Measurements from ENCODE around the gene HHATL. TPM values are rescaled to one million over a fixed set of nuclear protein-coding genes. Genes with fewer than 3 reads are reported as not detected.

HHATL gene
- total RNA-seq, 2 donors from 2014 or later: 0.28 TPM; not detected in 1

DNA sequence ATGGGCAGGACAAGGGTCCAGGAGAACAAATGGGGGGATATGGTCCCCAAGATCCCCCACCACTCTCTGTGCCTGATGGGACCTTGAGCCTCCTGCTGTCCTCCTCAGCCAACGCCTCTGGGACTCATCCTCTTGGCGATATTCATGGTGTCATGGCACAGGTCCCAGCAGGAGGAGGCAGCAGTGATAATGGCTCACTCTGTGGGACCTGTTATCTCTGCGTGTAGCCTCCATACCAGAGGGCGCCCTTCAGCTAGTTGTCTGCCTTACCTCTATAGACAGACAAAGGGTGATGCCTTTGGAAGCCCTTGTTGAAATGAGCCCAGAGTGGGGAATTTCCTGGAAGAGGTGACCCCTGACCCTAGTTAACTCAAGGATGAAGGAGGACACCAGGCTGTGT, 41.7 kb downstream of the HHATL start:
- DNase-seq (no peak), ATAC-seq (no peak)

DNA sequence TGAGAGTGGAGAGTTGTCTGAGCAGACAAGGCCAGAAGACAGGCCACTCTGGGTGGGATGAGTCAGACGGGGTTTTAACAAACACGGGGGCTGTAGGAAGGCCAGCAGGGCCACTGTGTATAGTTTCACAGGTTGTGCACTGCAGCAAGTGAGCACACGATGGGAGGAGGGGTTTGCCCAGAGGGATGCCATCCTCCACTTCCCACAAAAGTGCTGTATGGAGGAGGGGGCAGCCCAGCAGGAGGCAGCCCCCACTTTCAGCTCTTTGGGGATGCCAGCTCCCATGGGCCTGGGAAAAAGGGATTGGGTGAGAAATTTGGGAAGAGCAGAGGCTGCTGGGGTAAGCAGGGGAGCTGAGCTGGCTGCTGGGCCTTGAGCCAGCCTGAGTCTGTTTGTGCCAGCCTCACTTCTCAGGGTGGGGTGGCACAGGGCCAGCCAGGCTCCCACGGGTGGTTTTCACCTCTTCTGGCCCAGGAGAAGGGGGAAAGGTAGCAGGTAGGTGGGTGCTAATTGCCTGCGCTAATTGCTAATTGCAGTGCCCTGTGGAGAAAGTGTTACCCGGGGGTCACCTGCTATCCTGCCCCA, 42.4 kb downstream of the HHATL start:
- ATAC-seq (no peak), DNase-seq (no peak)
- intact Hi-C loops (cut with DNase I, micrococcal nuclease): no loop called here

More for the DNA sequence above, 41.7 kb downstream of the HHATL start:
- intact Hi-C loops (cut with DNase I, micrococcal nuclease): no loop called here

DNA sequence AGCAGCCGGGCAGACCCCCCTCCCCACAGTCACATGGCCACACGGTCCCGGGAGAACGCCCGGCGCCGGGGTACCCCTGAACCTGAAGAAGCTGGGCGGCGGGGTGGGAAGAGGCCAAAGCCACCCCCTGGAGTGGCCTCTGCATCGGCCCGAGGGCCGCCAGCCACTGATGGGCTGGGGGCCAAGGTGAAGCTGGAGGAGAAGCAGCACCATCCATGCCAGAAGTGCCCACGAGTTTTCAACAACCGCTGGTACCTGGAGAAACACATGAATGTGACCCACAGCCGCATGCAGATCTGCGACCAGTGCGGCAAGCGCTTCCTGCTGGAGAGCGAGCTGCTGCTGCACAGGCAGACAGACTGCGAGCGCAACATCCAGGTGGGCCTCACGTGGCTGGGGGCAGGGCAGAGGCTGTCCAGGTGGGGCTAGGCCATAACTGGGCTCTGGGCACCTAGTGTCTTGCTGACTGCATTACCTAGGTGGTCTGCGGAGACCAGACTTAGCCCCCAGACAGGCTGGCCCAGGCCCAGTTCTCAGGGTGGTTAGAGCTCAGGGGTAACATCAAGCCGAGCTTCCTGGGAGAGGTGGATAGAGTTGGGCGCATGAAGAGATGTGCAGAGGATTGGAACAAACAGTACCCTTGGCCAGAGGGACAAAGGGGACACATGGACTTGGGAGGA, 43.0 kb downstream of the HHATL start:
- intact Hi-C loops (cut with DNase I, micrococcal nuclease): no loop called here
- no peak for ATAC-seq
- DNase-seq: no peak

DNA sequence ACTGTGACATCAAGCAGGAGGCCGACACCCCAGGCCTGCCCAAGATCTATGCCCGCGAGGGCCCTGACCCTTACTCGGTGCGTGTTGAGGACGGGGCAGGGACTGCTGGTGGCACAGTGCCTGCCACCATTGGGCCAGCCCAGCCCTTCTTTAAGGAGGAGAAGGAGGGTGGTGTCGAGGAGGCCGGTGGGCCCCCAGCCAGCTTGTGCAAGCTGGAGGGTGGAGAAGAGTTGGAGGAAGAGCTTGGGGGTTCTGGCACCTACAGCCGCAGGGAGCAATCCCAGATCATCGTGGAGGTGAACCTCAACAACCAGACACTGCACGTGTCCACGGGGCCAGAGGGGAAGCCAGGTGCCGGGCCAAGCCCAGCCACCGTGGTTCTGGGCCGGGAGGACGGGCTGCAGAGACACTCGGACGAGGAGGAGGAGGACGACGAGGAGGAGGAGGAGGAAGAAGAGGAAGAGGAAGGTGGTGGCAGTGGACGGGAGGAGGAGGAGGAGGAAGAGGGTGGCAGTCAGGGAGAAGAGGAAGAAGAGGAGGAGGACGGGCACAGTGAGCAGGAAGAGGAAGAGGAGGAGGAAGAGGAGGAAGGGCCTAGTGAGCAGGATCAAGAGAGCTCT, 43.7 kb downstream of the HHATL start:
- ATAC-seq: no peak
- intact Hi-C loops (cut with DNase I, micrococcal nuclease): no loop called here
- DNase-seq: no peak

DNA sequence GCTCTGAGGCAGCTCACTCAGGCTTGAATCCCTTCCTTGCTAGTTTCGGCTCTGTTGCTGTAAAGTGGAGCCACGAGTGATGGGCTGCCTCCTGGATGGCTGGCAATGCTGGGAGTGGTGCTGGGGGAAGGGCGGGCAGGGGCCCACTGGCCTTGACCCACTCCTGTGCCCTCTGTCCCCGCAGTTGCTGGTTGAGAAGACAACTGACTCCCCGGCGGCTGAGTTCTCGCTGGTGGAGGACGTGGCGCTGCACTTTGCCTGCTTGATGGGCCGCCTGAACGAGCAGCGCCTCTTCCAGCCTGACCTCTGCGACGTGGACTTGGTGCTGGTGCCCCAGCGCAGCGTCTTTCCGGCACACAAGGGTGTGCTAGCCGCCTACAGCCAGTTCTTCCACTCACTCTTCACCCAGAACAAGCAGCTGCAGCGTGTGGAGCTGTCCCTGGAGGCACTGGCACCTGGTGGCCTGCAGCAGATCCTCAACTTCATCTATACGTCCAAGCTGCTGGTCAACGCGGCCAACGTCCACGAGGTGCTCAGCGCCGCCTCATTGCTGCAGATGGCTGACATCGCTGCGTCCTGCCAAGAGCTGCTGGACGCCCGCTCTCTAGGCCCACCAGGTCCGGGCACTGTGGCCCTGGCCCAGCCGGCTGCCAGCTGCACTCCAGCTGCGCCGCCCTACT, 44.4 kb downstream of the HHATL start:
- DNase-seq: no peak
- no peak for ATAC-seq
- intact Hi-C loops (cut with DNase I, micrococcal nuclease): no loop called here

DNA sequence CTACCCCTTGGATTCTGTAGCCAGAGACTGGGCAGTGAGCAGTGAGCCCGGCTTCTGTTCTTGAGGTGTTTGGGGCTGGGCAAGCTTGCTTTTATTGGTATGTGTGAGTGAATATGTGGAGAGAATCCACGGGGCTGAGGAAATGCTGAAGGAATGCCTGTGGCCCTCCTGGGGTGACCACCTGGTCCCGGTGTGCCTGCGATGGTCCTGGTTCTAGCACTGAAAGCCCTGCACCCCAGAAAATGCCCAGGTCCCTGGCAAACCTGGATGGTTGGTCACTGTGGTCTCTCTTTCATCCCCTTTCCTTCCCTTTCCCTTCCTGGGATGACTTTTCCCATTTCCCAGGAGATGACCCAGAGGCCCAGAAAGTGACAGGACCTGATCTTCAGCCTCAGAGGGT, 44.9 kb downstream of the HHATL start:
- DNase-seq (no peak), ATAC-seq (no peak)
- intact Hi-C loops (cut with DNase I, micrococcal nuclease): no loop called here

DNA sequence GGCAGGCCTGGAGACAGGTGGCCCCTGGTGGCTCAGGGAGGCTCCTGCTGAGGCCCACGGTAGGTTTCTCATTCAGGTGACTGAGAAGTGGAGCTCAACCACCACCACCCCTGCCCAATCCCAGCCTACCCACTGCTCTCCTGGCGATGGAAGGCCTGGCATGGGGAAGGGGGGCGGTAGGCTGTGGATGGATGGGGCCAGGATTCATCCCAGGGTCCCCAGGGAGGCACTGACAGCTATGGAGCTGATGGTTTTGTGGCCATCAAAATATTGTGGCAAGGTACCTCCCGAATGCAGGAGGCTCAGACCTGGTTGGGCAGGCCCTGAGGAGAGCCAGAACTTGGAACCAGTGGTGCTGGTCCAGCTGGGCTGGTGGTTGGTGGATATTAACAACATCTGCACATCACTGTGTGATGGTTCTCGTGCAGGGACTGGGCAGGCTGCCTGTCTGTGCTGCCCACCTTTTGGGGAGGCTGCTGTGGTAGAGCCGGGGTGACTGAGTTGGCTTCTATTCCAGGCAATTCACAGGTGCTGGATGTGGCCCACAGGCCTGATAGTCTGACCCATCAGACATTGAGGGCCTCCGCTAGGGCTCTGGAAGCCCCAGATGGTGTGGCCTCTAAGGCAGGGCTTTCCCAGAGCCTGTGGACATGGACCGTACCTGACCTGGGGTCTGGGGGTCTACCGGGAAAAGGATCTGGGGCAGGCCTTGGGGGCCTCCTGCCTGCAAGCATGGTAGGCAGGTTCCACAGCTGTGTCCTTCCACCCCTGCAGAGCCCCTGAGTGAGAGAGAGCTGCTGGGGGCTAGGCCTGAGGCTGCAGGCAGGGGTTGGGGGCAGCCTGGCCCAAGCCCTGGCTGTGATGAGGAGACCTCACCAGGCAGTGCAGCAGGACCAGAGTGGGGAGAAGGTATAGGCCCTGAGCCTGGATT, 45.7 kb downstream of the HHATL start:
- intact Hi-C loops (cut with DNase I, micrococcal nuclease): no loop called here
- no peak for DNase-seq

DNA sequence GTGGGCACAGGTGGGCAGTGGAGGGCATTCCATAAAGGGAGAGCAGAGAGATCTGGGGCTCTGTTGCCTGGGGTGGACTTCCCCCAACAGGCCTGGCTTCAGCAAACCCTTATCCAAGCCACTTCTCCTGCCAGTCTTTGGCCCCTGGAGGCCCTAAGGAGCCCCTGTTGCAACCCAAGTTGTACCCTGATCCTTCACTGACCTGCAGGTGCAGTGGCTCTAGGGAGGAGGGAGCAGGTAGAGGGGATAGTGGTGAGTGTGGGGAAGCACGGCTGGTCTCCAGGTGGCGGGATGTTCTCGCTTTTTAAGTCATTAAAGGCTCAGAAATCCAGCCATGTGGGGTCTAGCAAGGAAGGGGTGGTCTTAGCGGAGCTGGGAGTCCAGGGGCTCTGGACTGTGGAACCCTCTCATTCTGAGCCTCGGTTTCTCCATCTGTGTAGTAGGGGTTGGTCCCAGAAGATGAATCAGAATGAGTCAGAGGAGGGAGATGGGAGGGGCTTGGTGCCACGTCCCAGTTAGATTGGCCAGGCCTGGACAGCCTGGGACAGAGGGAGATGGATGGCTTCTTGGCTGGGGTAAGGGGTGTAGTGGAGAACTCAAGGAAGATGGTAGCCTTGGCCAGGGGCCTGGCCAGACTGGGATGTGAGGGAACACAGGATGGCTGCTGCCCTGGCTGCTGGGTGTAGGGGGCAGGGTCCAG, 46.5 kb downstream of the HHATL start:
- no peak for ATAC-seq
- DNase-seq: no peak
- intact Hi-C loops (cut with DNase I, micrococcal nuclease): no loop called here

More for the DNA sequence above, 45.7 kb downstream of the HHATL start:
- no peak for ATAC-seq

DNA sequence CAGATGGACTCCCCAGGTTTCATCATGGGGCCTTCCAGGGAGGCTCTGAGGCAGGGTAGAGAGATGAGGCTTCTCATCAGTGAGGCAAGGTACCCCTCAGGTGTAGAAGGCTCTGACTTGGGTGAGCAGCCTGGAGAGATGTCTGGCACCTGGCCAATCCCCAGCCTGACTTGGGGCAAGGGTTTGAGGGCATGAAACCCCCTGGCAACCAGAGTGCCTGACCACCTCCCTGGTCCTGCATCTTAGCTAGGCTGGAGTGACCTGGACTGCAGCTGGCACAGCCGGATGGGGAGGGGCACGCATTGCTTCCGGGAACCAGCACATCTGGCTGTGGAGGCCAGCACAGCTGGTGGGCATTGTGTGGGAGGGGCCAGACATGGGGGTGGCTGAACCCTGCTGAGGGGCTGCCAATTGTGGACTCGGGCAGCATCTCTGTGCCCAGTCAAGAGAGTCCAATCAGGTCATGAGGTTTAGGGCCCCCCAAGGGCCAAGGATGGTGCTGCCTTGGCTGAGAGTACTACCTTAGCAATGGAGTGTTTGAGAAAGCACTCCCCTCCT, 47.2 kb downstream of the HHATL start:
- intact Hi-C loops (cut with DNase I, micrococcal nuclease): no loop called here
- DNase-seq: no peak
- no peak for ATAC-seq

DNA sequence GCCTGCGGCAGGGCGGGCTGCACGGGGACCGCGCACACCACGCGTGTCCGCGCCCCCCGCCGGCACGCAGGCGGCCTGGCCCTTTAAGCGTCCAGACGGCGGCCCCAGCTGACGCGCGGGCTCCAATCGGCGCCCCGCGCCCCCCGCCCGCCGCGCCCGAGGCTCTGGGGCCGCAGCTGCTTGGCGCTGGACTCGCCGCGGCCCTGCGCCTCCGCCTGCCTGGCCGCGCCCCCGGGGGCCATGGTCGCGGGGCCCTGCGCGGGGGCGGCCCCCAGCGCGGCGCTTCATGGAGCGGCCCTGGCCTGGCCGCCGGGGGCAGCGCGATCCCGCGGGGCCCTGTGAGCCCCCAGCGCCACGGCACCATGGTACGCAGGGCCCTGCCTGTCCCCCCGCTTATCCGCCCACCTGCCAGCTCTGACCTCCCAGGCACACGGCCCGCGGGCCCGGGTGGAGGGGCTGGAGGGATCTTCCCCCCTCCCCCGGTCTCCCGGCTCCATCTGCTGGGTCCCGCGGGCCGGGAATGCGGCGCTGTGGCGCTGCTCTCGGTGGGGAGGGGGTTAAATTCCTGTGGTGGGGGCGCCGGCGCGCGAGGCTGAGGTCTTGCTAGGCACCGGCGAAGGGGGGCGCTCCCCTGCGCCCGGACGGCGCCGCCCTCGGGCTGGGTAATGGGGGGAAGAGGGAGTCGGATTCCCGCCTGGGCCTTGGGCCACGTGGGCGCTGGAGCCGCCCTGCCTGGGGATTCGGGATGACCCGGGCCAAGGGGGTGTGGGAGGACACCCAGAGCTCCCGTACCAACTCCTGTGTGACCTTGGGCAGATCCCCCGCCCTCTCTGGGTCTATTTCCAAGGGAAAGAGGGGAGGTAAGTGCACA, 48.0 kb downstream of the HHATL start:
- peak; percentile 56 for ATAC-seq
- peak in 1 of 2 donors; percentile 45 for DNase-seq
- intact Hi-C loops (cut with DNase I, micrococcal nuclease): no loop called here

DNA sequence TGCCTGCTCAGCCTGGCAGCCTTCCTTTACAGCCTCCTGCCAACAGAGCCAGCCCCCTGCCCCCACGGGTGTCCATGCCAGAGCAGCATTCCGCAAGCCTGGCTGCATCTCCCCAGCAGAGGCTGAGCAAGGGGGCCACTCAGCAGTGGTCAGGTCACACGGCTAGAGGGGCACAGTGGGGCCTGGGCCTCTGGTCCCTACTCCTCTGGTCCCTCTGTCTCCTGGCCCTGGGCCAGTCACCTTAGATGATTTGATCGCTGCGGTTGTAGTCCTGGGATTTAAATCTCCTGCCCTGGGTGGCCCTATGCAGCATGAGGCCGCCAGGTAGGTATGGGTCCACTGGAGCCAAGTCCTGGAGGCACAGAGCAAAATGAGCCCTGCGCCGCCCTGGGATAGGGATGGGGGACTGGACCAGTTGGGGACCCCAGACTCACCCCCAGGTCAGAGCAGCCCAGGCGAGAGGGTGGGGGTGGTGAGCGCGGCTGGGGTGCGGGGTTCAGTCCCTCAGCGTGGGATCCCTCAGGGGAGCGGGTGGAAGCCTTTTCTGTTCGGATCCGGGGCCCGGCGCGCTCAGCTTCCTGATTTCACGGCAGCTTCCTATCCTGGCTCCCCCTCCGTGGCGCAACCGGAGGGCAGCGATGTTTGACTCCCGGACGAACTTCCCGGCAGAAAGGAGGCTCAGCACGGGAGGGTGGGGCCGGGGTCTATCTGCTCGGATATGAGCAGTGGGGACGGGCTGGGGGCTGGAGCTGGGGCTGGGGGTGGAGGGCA, 48.9 kb downstream of the HHATL start, which contains the start of gene ZBTB47:
ZBTB47 (plus strand) TSS at position 138 of the 771 bp plus-strand sequence. CDS start 4,659 bp downstream, outside the sequence.
- intact Hi-C loops (cut with DNase I, micrococcal nuclease): no loop called here
- DNase-seq (peak in 1 of 2 donors; percentile 61), ATAC-seq (peak; percentile 21)

DNA sequence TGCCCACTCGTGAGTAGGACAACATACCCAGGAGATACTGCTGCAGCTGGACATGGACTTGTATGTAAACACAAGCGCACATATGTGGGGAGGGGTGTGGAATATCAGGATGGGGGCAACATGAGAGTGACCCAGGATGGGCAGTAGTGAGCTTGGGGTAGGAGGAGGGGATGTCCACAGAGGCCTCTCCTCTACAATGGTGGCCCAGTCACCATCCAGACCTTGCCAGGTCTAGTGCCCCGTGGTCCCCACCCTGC, 49.4 kb downstream of the HHATL start:
- peak; percentile 9 for ATAC-seq
- no peak for DNase-seq
- intact Hi-C loops (cut with DNase I, micrococcal nuclease): no loop called here

DNA sequence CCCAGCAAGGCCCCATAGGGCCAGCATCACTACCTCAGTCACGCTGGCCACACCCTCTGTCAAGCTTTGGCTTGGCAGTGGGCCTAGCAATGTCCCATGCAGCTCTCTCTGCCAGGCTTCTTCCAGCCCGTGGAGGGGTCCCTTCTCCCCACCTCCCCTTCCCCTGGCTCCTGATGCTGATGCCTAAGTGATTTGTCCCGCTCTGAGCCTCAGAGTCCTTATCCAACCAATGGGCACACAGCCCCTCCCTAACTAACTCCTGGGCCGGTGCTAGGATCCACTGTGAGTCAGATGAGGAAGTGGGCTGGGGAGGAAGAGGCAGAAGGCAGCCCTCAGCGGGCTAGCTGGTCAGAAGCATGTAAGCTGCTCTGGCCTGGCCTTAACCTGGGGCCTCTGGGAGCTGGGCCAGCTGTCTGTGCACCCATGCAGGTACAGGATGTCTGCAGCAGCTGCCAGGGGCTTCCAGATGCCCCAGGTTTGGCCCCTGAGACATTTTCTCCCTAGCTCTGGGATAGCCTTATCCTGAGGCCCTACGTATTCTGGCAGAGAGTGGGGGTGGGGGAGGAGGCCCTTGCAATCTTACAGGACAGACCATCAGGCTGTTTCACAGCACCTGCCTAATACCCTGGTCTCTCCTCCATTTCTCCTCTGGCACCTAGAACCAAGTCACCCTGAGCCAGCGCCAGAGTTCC, 49.8 kb downstream of the HHATL start:
- DNase-seq (peak; percentile 60 to 75), ATAC-seq (peak; percentile 75)
- intact Hi-C loops (cut with DNase I, micrococcal nuclease): no loop called here

DNA sequence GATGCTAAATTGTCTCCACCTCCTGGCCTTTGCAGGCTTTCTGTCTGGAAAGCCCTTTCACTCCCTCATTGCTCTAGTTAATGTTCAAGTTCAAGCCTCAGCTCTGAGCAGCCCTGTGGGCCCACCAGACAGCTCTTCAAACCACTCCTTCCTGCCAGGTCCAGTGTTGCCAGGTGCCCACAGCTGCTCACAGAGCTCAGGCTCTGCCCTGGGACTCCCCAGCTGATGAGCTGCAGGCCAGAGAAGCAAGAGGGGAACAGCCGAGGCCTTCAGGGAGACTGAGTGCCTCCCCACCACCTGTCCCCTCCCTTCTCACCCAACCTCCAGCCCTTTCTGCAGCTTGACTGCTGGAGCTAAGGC, 50.4 kb downstream of the HHATL start:
- intact Hi-C loops (cut with DNase I, micrococcal nuclease): no loop called here
- DNase-seq (no peak), ATAC-seq (no peak)

DNA sequence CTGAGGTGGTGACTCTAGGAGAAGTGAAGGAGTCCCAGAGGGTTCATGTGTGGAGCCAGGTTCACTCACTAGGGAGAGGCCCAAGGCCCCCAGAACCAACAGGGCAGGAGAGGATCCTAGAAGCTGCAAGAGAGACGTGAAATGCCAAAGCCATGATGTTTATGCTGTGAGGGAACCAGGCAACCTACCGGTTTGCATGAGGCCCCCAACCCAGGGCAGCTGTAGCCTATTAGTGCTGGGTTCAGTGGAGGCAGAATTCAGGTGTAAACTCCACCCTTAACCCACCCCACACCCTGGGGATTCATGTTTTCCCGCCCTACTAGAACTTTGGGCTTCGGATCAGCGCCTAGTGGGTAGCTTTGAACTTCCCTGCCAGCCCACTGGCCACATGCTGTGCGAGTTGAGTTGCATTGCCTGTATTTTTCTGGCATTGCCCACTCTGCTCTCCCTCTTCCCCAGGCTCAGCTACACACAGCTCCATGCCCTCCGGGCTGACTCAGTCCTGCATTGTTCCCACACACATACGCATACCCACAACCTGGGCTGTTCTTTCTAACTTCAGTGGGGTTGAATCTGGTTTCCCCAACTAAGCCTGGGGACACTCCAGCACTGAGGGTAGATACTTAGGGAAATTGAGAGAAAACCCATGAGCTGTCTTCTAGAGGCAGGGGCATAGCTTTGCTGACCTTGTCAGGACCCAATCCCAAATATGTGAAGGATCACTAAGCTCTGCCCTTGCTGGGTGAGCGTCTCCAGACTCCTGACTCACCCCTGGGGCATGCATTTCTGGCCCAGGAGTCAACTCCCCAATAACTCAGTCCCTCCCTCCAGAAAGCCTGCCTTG, 51.1 kb downstream of the HHATL start:
- DNase-seq (no peak), ATAC-seq (no peak)
- intact Hi-C loops (cut with DNase I, micrococcal nuclease): no loop called here
